ENCODE results near the gene CACNA1B.

The CACNA1B gene

DNA sequence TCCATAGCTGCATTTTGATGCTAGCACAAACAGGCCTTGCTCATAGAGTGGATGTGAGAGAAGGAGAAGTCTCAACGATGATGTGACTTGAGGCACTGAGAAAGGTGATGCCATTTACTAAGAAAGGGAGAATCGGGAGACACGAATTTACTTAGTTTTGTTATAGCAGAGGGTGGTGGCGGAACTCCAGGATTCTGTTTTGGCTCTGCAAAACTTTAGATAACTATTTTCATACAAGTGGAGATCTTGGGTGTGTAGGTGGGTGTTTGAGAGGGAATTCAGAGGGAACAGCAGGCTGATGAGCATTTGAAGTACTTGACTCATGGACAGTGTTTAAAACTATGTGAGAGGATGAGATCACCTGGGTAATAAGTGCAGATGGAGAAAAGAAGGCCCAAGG lies 43.2 kb downstream of the CACNA1B start:
- DNase-seq, result no peak

- DNase-seq, result no peak
Measured at GRCh38 chr9:137924169-137924568, 46.6 kb downstream of the CACNA1B start.

DNA sequence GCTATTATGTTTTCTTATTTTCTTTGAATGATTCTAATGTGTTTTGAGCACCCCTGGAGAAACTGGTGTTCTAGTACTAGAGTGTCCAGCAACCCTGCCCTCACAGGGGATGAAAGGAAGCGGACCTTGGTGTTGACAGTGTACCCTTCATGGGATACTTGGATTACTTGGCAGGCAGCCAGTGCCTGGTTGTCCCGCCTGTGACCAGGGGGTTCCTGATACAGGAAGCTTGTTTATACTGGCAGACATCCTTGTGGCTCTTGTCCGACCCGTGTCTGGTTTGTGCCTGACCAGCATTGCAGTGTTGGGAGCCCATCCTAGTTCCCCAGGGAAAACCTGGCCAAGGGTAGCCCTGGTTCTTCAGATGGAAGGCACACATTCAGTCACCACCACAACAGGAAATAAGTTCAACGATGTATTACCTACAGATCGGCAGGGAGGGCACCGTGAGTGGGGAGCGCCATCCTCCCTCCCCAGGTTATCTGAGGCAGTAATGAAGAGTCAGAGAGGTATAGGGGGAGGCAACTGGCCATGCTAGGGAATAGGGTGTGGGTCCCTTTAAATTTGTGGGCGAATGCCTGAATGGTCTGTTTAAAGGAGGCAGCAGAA lies 47.3 kb downstream of the CACNA1B start:
- DNase-seq, result no peak

- no peak for DNase-seq
Measured at GRCh38 chr9:137943655-137944054, 66.1 kb downstream of the CACNA1B start.

DNA sequence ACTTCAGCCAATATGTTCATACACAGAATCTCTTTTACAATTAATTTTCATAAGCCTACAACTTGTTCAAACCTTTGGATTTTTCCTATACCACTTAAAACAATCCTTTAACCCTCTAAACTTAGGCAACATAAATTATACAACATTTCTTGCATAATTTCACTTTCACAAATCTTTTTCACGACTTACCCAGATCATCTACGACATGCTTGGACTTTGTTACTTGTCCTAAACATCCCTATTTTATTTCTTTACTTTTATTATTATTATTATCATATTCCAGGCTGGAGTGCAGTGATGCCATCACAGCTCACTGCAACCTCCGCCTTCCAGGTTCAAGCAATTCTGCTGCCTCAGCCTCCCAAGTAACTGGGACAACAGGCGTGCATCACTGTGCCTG lies 68.0 kb downstream of the CACNA1B start:
- DNase-seq, result no peak

DNA sequence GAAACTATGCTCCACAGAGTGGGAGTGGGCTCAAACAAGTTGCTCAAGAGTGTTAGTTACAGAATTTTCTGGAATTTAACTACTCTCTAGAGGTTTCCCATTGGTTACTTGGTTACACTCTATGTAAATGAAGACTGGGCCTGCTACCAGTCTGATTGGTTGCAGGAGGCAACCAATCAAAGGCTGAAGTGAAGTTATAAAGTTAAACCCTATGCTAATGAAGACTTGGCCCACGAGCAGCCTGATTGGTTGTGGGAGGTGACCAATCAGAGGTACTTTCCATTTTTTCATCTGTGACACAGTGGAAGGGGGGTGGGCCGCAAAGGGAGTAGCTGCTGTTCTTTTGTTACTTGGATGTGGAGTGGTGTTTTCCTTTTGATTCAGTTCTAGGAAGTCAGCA lies 69.4 kb downstream of the CACNA1B start:
- DNase-seq, result no peak

DNA sequence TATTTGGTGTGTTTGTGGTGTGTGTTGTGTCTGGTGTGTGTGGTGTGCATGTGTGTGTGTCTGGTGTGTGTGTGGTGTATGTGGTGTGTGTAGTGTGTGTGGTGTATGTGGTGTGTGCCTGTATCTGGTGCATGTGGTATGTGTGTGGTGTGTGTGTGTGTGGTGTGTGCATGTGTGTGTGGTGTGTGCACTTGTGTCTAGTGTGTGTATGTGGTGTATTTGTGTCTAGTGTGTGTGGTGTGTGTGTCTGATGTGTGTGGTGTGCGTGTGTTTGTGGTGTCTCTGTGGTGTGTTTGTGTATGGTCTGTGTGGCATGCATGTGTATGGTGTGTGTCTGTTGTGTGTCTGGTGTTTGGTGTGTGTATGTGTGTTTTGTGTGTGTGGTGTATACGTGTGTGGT lies 71.1 kb downstream of the CACNA1B start:
- DNase-seq, result no peak

DNA sequence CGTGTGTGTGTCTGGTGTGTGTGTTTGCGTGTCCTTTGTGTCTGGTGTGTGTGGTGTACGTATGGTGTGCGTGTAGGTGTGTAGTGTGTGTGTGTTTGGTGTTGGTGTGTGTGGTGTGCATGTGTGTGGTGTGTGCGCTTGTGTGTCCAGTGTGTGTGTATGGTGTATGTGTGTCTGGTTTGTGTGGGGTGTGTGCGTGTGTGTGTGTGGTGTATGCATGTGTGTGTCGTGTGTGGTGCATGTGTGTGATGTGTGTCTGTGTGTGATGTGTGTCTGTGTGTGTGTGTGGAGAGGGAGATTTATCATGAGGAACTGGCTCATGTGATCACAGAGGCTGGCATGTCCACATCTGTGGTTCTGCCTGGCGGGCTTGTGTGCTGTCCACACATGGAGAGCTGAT lies 71.7 kb downstream of the CACNA1B start:
- DNase-seq, result no peak

DNA sequence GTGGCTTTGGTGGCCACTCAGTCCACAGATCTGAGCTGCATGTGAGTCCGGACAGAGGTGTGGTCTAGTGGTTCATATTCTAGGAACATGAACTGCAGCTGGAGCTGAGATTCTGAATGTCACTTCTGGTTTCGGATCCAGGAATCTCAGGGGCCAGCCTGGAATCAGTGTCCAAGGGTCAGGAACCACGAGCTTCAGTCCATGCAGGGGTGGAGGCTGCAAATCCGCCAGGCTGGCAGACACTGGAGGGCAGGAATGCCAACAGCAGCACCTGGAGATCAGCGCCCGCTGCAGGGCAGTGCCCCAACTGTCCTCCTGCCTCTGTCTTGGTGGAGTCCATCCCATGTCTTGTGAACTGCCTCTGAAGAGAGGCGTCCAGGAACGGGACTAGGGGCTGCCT lies 73.5 kb downstream of the CACNA1B start:
- no peak for DNase-seq

DNA sequence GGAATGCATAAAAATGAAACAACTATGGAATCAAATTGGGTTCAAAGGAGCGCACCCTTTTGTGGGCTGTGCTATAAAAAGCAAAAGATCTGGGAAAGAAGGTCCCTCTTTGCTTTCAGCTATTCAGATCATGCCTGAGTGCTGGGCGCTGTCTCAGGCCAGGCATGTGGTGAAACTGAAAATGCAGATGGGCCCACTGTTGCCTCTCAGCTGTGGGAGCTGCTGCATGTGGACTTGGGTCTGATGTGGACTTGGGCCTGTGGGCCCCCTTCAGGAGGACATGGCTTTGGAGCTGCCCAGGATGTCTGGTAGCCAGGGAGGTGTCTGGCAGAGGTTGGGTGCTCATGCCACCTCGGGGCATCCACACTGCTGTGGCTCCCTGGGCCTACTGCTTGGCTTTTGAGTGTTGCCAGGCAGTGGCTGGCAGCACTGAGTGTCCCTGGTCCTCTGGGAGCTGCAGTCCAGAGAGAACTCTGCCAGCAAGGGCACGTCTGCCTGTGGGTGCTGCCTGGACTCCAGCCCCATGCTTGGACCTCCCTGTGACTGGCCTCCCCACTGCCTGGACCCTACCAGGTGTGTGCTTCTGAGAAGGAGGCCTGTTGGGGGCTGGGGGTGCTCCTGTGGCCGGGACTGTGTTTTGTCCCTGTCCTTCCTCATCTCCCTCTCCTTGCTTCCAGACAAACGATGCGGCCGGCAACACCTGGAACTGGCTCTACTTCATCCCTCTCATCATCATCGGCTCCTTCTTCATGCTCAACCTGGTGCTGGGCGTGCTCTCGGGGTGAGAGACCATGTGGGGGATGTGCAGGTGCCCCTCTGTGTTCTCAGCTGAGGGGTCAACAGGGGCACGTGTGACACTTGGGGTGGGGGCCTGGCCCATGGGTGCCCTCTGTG lies 74.3 kb downstream of the CACNA1B start:
- no peak for DNase-seq

- no peak for DNase-seq
Measured at GRCh38 chr9:137952976-137953666, 75.5 kb downstream of the CACNA1B start.

DNA sequence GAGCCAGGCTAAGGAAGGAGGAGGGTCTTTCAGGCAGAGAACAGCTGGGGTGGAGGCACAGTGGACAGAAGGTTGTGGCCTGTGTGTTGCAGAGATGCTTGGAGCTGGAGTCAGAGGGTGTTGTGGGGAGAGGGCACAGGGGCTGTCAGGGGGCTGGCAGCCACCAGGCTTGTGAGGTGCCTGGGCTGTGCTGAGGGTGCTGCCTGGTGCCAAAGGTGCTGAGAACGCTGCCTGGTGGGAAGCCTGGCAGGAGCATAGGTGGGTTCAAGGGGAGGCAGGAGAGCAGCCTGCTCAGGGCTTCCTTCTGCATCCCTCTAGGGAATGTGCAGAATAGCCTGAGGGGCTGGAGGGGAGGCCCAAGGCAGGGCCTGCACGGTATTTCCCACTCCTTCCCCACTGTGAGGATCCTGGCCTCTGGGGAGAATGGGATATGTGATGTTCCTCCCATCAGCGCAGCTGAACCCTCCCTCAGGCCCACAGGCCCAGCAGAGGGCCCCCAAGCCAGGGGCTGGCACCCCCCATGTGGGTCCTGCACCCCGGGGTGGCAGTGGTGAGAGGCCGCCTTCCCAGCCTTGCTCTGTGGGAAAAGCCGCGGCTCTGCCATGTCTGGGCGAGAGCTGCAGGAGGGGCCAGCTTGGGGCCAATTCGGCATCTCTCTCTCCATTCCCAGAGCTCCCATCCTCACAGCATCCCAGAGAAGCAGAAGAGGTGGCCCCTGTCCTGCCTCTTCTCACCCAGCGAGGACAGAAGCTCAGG lies 76.3 kb downstream of the CACNA1B start:
- DNase-seq, result no peak

- no peak for DNase-seq
Measured at GRCh38 chr9:137955224-137955570, 77.6 kb downstream of the CACNA1B start.

DNA sequence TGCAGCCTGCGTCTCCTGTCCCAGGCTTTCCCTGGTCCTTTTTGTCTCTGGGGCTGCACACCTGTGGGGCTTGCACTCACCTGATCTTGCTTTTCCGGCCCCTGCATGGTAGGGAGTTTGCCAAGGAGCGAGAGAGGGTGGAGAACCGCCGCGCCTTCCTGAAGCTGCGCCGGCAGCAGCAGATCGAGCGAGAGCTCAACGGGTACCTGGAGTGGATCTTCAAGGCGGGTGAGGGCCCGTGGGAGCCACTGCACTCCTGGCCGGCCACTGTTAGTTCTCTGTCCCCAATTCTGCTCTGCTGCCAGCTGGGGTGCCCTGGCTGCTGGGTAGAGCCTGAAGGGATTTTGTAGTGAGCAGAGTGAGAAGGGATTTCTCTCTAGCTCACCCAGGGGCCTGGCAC lies 78.0 kb downstream of the CACNA1B start:
- no peak for DNase-seq

DNA sequence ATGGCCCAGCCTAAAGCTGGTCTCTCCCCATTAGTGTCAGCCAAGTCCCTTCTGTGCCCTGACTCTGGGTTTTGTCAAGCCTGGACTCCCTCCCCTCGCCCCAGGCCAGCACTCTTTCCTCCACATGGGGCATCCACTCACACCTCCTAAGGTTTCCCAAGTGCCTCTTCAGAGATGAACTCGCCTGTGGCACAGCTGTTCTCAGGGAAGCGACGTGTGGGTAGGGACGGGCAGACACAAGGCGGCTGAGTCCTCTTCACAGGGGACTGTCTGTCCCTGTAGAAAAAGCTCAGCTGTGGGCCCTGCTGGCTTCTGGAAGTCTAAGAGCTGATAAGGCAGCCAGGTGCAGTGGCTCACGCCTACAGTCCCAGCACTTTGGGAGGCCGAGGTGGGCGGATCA lies 78.5 kb downstream of the CACNA1B start:
- no peak for DNase-seq

DNA sequence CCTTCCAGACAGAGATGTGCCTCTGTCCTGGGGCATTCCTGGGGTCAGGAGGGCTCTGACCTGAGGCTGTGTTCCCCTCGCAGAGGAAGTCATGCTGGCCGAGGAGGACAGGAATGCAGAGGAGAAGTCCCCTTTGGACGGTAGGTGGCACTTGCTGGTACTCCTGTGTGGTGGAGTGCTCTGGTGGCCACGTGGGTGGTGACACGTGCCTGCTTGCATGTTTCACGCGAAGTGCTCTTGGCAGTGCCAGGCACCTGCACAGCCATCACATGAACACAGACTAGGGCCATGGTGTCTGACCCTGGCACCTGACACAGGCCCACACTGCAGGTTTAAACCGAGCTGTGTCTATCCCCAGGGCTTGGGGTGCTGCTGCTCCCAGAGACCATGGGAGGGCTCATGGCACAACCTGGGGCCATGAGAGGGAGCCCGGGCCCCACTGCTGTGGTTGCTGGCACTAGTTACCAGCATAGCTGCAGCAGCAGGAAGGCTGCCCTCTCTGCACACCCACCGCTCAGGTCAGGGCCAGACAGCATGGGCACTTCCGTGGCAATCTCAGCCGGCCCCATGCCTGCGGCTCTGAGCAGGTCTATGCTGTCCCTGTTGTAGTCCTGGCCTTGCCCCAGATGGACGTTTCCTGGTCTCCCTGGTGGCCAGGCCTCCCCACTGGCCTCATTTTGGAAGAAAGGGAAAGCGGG lies 79.3 kb downstream of the CACNA1B start:
- no peak for DNase-seq

DNA sequence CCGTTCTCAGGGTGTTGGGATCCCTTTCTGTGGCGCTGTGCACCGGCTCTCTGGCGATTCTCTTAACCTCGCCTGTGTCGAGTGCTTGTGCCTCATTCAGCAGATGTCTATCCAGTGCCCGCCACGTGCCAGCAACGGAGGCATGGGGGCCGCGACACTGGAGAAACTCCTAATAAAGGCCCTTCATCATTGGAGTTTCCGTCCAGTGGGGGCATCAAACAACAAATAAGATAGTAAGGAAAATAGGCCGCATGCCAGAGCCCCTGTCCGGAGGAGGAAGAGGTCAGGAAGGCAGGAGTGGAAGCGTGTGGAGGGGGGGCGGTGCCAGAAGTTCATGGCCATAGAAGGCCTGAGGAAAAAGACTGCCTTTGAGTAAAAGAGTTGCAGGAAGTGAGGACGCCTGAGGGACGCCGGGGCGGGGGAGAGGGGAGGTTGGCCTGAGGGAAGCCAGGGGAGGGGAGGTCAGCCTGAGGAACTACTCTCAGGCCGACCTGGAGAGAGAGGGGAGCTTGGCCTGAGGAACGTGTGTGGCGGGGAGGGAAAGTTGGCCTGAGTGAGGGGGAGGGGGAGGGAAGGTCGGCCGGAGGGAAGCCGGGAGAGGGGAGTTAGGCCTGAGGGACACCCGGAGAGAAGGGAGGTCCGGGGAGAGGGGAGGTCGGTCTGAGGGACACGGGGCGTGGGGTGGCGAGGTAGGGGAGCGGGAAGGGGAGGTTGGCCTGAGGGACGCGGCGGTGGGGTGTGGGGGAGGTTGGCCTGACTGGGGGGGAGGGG lies 82.2 kb downstream of the CACNA1B start:
- no peak for DNase-seq

DNA sequence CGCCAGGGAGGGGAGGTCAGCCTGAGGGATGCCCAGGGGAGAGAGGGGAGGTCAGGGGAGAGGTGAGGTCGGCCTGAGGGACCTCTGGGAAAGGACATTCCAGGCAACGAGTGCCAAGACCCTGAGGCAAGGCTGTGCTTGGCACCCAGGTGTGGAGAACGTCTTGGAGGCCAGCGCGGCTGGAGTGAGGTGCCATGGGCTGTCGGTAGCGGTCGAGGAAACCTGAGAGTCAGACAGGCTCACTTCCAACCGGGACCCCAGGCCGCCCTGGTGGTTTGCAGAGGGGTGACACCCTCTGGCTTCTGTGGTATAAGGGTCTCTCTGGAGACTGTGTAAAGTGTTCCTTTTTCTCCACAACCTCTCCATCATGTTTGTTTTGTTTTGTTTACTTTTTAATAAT lies 82.9 kb downstream of the CACNA1B start:
- DNase-seq, result no peak

- no peak for DNase-seq
Measured at GRCh38 chr9:137963525-137963924, 85.9 kb downstream of the CACNA1B start.

GRCh38 chr9:137965177-137965795 lies 87.7 kb downstream of the CACNA1B start:
- DNase-seq, result no peak

- DNase-seq, result no peak
Measured at GRCh38 chr9:137967280-137967953, 89.8 kb downstream of the CACNA1B start.
